ENCODE measurements around the gene UCKL1. TPM values are rescaled to one million over a fixed set of nuclear protein-coding genes. Genes with fewer than 3 reads are reported as not detected.
A peak's percentile ranks its signal among the peaks of the same experiment; 100 is the strongest.
"Not testable (repeated sequence)": the region's sequence is repeated elsewhere in the genome, so short reads cannot be mapped to it uniquely, and the experiment has no call there.

The UCKL1 gene
- total RNA-seq, 1 donor from 2014 or later = 31.5 TPM

DNA sequence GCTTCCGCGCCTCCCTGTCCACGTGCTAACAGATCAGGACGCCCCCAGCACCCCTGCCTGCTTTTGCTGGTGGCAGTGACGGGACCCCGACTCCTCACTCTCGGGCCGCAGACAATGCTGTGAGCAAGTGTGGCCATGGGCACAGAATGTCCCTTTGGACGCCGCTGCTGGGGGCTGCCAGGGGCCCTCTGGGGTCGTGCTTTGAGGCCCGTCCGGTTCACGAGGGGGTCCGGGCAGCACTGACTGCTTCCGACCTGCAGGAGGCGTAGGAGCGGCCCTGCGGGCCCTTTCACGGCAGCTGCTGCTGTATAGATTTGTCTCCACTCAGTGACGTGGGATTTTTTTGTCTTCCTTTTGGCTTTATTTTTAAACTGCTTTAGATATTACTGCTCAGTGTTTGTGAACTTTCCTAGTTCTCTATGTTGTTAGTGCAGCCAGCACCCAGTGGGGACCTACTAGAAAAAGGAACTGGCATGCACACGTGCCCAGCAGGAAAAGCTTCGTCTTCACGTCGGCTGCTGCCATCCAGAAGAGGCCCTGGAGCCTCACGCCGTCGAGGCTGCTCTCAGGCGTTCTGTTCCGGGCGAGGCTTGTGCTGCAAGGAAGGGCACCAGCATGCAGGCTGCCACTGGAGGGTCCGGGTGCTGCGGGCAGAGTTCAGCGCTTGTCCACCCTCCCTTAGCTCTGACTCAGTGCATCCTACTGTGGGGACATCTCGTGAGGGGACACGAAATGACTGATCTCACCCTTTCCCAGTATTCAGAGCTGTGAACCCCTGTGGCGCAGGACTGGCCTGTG lies 21.7 kb downstream of the UCKL1 start:
- DNase-seq = no peak
- intact Hi-C loops (cut with DNase I) = no loop called here

DNA sequence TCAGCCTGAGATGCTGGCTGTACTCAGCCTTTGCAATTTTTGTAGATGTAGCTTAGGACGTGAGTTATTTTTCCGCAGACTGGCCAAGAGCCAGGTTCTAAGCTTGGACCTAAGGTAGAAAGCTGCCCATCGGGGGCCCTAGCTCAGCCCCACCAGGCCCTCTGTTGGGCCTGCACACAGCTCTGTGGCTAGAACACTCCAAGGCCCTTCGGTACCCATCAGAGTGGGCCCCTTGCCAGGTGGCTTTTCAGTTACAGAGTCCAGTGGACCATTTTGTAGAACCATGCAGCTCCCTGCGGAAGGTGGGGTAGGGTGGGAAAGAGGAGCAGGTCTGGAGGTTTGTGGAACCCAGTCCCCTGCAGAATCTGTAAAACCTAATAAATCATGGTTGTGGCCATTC lies 22.6 kb downstream of the UCKL1 start:
- ATAC-seq (no peak), DNase-seq (no peak)
- no peak overlapping the region for H3K4me3 ChIP-seq
- intact Hi-C loops (cut with DNase I) = no loop called here
- H3K27me3 ChIP-seq (ENCODE audit: low read depth) = no peaks in the 10 kb centered on the region
- H3K4me1 ChIP-seq = no peaks in the 10 kb centered on the region
- TF ChIP-seq, protein P1, sequence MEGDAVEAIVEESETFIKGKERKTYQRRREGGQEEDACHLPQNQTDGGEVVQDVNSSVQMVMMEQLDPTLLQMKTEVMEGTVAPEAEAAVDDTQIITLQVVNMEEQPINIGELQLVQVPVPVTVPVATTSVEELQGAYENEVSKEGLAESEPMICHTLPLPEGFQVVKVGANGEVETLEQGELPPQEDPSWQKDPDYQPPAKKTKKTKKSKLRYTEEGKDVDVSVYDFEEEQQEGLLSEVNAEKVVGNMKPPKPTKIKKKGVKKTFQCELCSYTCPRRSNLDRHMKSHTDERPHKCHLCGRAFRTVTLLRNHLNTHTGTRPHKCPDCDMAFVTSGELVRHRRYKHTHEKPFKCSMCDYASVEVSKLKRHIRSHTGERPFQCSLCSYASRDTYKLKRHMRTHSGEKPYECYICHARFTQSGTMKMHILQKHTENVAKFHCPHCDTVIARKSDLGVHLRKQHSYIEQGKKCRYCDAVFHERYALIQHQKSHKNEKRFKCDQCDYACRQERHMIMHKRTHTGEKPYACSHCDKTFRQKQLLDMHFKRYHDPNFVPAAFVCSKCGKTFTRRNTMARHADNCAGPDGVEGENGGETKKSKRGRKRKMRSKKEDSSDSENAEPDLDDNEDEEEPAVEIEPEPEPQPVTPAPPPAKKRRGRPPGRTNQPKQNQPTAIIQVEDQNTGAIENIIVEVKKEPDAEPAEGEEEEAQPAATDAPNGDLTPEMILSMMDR (IDR thresholded peaks at IDR 0.05) = no peak
- H3K36me3 ChIP-seq = peaks cover 90% of the 10 kb centered on the region
- H3K9me3 ChIP-seq = no peaks in the 10 kb centered on the region
- H3K27ac ChIP-seq = no peak overlapping the region

More for the DNA sequence above, 21.7 kb downstream of the UCKL1 start:
- H3K4me1 ChIP-seq = no peaks in the 10 kb centered on the region
- no peak overlapping the region for H3K27ac ChIP-seq
- H3K9me3 ChIP-seq = no peaks in the 10 kb centered on the region
- peaks cover 90% of the 10 kb centered on the region for H3K36me3 ChIP-seq
- no peaks in the 10 kb centered on the region for H3K27me3 ChIP-seq (ENCODE audit: low read depth)
- no peak overlapping the region for H3K4me3 ChIP-seq
- ATAC-seq = no peak
- TF ChIP-seq, protein P1 (IDR thresholded peaks at IDR 0.05) = peak; percentile 24

DNA sequence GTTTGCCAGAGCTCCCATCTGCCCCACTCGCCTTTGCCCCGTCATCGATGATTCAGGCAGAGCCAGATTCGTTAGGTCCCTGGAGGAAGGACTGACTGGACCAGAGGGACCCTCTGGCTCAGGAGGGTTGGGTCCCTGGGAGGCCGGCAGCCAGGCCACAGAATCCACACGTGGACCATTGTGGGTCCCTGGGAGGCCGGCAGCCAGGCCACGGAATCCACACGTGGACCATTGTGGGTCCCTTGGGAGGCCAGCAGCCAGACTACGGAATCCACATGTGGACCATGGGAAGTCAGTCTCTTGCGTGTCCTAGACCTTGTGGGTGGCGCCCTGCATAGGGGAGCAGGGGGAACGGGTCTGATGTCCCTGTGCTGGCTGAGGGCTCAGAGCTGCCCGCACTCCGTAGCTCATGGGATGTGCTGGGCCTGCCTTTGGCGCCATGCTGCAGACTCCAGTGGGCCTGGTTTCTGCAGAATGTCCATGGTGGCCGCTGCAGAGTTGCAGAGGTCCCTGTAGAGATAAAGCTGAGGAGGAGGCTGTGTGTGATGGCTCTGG lies 23.5 kb downstream of the UCKL1 start:
- Histone ChIP-seq H3K27ac (no peak overlapping the region), H3K9me3 (no peaks in the 10 kb centered on the region), H3K27me3 (ENCODE audit: low read depth) (no peaks in the 10 kb centered on the region), H3K4me1 (no peaks in the 10 kb centered on the region), H3K4me3 (no peak overlapping the region), H3K36me3 (peaks cover 90% of the 10 kb centered on the region)
- intact Hi-C loops (cut with DNase I) = no loop called here
- TF ChIP-seq, protein P1 (IDR thresholded peaks at IDR 0.05) = no peak
- DNase-seq (no peak), ATAC-seq (no peak)

DNA sequence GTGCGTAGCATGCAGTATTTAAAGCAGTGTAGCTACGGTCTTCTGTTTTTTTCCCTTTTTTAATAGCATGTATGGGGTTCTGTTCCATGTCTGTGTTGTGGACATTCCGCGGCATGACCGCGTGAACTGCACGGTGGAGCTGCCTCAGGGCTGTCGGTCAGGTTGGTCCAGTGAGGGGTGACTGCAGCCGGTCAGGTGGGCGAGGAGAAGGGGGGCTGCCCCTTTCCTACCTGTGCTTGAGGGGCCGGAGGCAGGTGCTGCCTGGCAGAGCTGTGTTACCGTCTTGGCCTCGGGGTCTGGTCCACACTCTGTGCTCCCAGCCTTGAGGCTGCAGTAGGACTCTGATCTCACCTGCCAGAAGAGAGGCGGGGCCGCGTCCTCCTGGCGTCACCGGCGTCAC lies 24.5 kb downstream of the UCKL1 start:
- no peak overlapping the region for H3K27ac ChIP-seq
- H3K4me3 ChIP-seq = no peak overlapping the region
- no peaks in the 10 kb centered on the region for H3K4me1 ChIP-seq
- DNase-seq (no peak), ATAC-seq (no peak)
- intact Hi-C loops (cut with DNase I) = no loop called here
- no peaks in the 10 kb centered on the region for H3K27me3 ChIP-seq (ENCODE audit: low read depth)
- H3K9me3 ChIP-seq = no peaks in the 10 kb centered on the region
- TF ChIP-seq, protein P1 (IDR thresholded peaks at IDR 0.05) = no peak
- H3K36me3 ChIP-seq = peaks cover 97% of the 10 kb centered on the region

DNA sequence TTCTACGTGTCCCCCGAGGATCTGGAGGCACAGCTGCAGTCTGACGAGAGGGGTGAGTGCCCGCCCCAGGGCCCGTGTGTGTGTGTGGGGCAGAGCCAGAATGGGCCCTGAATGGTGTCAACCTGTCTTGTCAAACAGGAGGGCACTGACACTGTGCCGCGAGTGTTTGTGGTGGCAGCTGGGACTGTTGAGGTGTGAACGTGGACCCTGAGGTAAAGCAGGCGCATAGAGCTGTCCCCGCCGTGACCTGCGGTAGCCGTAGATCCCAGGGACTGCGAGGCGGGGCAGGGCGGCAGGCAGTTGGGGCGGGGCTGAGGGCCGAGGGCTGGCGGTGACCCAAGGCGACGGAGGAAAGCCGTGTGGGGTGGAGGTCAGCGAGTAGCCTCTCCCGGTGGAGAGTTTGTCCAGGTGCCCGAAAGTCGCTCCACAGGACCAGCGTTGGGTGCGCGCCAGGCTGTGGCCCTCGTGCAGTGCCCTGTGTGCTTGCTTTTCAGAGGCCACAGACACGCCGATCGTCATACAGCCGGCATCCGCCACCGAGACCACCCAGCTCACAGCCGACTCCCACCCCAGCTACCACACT lies 25.2 kb downstream of the UCKL1 start:
- no peak overlapping the region for H3K4me3 ChIP-seq
- H3K9me3 ChIP-seq = no peaks in the 10 kb centered on the region
- H3K27ac ChIP-seq = no peak overlapping the region
- no peaks in the 10 kb centered on the region for H3K4me1 ChIP-seq
- H3K36me3 ChIP-seq = peaks cover 94% of the 10 kb centered on the region
- TF ChIP-seq, protein P1 (IDR thresholded peaks at IDR 0.05) = no peak
- ATAC-seq = no peak
- DNase-seq = no peak
- no peaks in the 10 kb centered on the region for H3K27me3 ChIP-seq (ENCODE audit: low read depth)
- intact Hi-C loops (cut with DNase I) = no loop called here

DNA sequence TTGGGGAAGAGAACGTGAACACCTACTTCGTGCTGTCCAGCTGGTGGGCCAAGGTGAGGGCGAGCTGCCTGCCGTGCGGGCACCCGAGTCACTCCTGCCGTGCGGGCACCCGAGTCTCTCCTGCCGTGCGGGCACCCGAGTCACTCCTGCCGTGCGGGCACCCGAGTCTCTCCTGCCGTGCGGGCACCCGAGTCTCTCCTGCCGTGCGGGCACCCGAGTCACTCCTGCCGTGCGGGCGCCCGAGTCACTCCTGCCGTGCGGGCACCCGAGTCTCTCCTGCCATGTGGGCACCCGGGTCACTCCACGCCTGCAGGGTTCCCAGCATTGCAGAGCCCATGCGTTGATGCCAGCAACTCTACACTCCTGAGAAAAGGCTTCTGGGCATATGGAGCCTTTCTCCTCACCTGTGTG lies 26.7 kb downstream of the UCKL1 start:
- intact Hi-C loops (cut with DNase I); DNase-seq; ATAC-seq; H3K4me3 ChIP-seq; H3K27ac ChIP-seq; H3K27me3 ChIP-seq (ENCODE audit: low read depth); H3K9me3 ChIP-seq; H3K4me1 ChIP-seq: not testable (repeated sequence)
- peaks cover 78% of the 10 kb centered on the region for H3K36me3 ChIP-seq
